GM18951 (cell line): Measurements from ENCODE around the gene PRPH.

Experiments
- POLR2A ChIP-seq: IDR thresholded peaks from 4 replicates; pipeline ENCODE4 v1.6.1; 2011; ENCODE audit warnings: mild to moderate bottlenecking; ENCODE audit not compliant: insufficient read length, insufficient read depth; ENCODE audit errors: extremely low read depth
- in situ Hi-C: fragments of 300-500 bp; cut with MboI; formaldehyde crosslinking; loops from one replicate; pipeline ENCODE4 v1.12.0; 2022; ENCODE audit warnings: low sequenced_read_pairs, mixed read lengths, inconsistent platforms; ENCODE audit not compliant: unreplicated experiment

Gene PRPH

GRCh38 chr12:49283541-49284429 lies 11.2 kb upstream of the PRPH start:
- in situ Hi-C loops, result no loop called here
- TF ChIP-seq POLR2A, result no peak

- in situ Hi-C loops, result loop anchor here (5.0 kb wide), 1 partner anchor 58 kb away; no protein-coding TSS in a partner anchor
- TF ChIP-seq POLR2A, result no peak
Observed at GRCh38 chr12:49284672-49285071, 10.3 kb upstream of the PRPH start.

GRCh38 chr12:49287876-49288275 lies 7.1 kb upstream of the PRPH start:
- TF ChIP-seq POLR2A, result no peak
- in situ Hi-C loops, result loop anchor here (5.0 kb wide), 1 partner anchor 54 kb away; no protein-coding TSS in a partner anchor

GRCh38 chr12:49288412-49288853 lies 6.5 kb upstream of the PRPH start:
- in situ Hi-C loops, result loop anchor here (5.0 kb wide), 1 partner anchor 54 kb away; no protein-coding TSS in a partner anchor
- no peak for TF ChIP-seq POLR2A

- in situ Hi-C loops, result loop anchor here (5.0 kb wide), 1 partner anchor 53 kb away; no protein-coding TSS in a partner anchor
- no peak for TF ChIP-seq POLR2A
Observed at GRCh38 chr12:49288922-49289555, 5.9 kb upstream of the PRPH start.

- in situ Hi-C loops, result no loop called here
- TF ChIP-seq POLR2A, result no peak
Observed at GRCh38 chr12:49292729-49293055, 2.3 kb upstream of the PRPH start.

GRCh38 chr12:49293056-49293956 lies 1.6 kb upstream of the PRPH start:
- in situ Hi-C loops, result no loop called here
- TF ChIP-seq POLR2A, result no peak

GRCh38 chr12:49294086-49294803 lies 702 bp upstream of the PRPH start:
- TF ChIP-seq POLR2A, result no peak
- in situ Hi-C loops, result no loop called here

GRCh38 chr12:49294804-49295081 lies 204 bp upstream of the PRPH start:
- TF ChIP-seq POLR2A, result no peak
- in situ Hi-C loops, result no loop called here

- no peak for TF ChIP-seq POLR2A
- in situ Hi-C loops, result no loop called here
Observed at GRCh38 chr12:49296034-49296835, 1.3 kb downstream of the PRPH start.

- in situ Hi-C loops, result no loop called here
Observed at GRCh38 chr12:49296836-49297694, 2.1 kb downstream of the PRPH start.

More at GRCh38 chr12:49296836-49297694, 2.1 kb downstream of the PRPH start:
- TF ChIP-seq POLR2A, result no peak
